GM10248 (cell line): ENCODE results near the gene TMEM217.

ENCODE experiments used
- CTCF ChIA-PET: fragments of 300-600 bp; sonication (Branson Sonifier 250); formaldehyde crosslinking; extraction: SDS; loops from one replicate; lab custom pipeline; 2021; ENCODE audit warnings: antibody characterized with exemption; lab: Yijun Ruan, JAX
- POLR2A ChIA-PET: fragments of 350-650 bp; sonication (Branson Sonifier 250); formaldehyde crosslinking; extraction: SDS; loops from one replicate; lab custom pipeline; 2020; ENCODE audit warnings: antibody characterized with exemption; lab: Yijun Ruan, JAX
- DNase-seq: peaks from one replicate; pipeline ENCODE4 v3.0.0; 2012; ENCODE audit errors: extremely low spot score
- TF ChIP-seq, protein P1 (sequence below): IDR thresholded peaks from 2 replicates; pipeline ENCODE4 v1.5.1; 2012; ENCODE audit warnings: mild to moderate bottlenecking, low read depth; ENCODE audit errors: extremely low read depth, missing control alignments, control extremely low read depth

TMEM217 gene

DNA sequence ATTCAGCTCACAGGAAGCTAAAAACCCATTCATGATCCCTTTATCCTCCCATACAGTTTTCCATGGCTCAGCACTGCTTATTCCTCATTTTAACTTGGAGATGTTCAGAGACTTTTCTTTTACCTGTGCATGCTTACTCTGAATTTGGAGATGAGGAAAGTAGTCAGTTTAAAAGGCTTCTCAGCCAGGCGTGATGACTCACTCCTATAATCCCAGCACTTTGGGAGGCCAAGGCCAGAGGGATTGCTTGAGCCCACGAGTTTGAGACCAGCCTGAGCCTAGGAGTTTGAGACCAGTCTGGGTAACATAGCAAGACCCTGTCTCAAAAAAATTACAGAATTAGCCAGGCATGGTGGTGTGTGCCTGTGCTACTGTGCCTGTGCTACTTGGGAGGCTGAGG lies 30.3 kb upstream of the TMEM217 start:
- ChIA-PET CTCF (interaction anchor here (0.8 to 1.0 kb wide), 3 partner anchors 22 to 276 kb away, joined by 3 to 4 read pairs (median 3); no protein-coding TSS in a partner anchor), POLR2A (interaction anchor here (0.7 kb wide), 1 partner anchor 19 kb away, joined by 4 read pairs; no protein-coding TSS in a partner anchor)
- no peak for DNase-seq
- TF ChIP-seq, protein P1, sequence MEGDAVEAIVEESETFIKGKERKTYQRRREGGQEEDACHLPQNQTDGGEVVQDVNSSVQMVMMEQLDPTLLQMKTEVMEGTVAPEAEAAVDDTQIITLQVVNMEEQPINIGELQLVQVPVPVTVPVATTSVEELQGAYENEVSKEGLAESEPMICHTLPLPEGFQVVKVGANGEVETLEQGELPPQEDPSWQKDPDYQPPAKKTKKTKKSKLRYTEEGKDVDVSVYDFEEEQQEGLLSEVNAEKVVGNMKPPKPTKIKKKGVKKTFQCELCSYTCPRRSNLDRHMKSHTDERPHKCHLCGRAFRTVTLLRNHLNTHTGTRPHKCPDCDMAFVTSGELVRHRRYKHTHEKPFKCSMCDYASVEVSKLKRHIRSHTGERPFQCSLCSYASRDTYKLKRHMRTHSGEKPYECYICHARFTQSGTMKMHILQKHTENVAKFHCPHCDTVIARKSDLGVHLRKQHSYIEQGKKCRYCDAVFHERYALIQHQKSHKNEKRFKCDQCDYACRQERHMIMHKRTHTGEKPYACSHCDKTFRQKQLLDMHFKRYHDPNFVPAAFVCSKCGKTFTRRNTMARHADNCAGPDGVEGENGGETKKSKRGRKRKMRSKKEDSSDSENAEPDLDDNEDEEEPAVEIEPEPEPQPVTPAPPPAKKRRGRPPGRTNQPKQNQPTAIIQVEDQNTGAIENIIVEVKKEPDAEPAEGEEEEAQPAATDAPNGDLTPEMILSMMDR, result no peak

DNA sequence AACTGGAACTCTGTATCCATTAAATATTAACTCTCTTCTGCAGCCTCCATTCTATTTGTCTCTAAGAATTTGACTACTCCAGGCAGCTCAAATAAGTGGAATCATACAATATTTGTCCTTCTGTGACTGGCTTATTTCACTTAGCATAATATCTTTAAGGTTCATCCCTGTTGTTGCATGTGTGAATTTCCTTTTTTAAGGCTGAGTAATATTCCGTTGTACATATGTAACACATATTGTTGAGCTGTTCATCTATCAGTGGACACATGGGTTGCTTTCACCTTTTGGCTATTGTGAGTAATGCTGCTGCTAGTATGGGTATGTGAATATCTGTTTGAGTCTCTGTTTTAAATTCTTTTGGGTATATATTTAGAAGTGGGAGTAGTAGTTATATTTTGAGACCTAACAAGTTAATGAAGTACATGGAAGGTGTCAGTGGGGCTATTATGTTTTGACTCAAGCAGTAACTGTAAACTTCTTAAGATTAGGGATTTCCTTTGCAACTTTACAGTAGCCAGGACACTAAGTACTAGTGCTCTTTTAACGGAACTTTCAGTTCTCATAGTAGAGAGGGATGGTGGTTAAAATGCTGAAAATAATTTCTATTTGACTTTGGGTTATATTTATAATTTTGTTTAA lies 29.7 kb upstream of the TMEM217 start:
- POLR2A ChIA-PET, result no interaction called here
- no peak for DNase-seq
- CTCF ChIA-PET, result interaction anchor here (1.0 kb wide), 3 partner anchors 22 to 277 kb away, joined by 3 to 4 read pairs (median 3); no protein-coding TSS in a partner anchor
- TF ChIP-seq, protein P1, result no peak

DNA sequence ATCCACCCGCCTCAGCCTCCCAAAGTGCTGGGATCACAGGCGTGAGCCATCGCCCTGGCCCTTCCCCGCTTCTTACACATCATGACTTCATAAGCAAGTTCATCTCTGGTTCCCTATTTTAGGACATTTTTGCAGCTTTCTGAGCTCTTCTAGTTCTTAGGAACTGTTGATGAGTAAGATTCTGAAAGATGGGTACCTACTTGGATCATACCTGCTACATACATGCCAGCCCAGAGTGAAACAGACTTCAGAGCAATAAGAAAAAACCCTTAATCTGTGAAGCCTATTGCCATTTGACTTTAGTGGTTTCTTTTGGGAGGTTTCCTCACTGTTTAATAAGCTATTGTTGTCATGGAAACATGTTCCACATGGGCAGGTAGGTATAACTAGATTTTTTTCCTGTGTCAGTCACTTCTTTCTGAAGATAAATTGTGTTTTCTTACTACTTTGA lies 27.9 kb upstream of the TMEM217 start:
- DNase-seq, result peak; percentile 42
- ChIA-PET POLR2A (interaction anchor here (0.6 to 0.7 kb wide), 2 partner anchors 346 to 413 kb away, joined by 3 read pairs; no protein-coding TSS in a partner anchor), CTCF (interaction anchor here (2.0 to 2.8 kb wide), 2 partner anchors 29 to 40 kb away, joined by 8 to 9 read pairs; no protein-coding TSS in a partner anchor)
- TF ChIP-seq, protein P1, result no peak

DNA sequence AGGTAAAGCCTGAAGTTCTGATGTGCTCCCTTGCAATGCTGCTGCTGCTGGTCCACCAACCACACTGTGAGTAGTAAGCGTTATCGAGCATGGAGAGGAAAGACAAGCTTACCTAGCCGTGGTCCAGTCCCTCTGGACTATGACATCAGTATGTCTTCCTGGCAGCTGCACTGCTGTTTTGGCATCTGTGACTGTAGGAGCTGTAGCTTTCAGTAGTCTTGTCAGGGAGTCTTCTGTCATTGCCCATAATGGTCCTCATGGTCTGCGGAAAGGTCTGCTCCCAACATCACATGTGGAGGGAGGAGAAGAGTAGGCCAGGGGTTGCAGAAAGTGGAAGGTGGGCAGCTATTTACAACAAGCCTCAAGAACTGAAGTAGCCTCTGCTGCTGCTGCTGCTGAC lies 26.8 kb upstream of the TMEM217 start:
- TF ChIP-seq, protein P1, result no peak
- ChIA-PET POLR2A (interaction anchor here (0.6 kb wide), 1 partner anchor 29 kb away, joined by 4 read pairs; no protein-coding TSS in a partner anchor), CTCF (interaction anchor here (0.9 to 2.8 kb wide), 3 partner anchors 10 to 41 kb away, joined by 4 to 9 read pairs (median 8); no protein-coding TSS in a partner anchor)
- DNase-seq, result no peak

DNA sequence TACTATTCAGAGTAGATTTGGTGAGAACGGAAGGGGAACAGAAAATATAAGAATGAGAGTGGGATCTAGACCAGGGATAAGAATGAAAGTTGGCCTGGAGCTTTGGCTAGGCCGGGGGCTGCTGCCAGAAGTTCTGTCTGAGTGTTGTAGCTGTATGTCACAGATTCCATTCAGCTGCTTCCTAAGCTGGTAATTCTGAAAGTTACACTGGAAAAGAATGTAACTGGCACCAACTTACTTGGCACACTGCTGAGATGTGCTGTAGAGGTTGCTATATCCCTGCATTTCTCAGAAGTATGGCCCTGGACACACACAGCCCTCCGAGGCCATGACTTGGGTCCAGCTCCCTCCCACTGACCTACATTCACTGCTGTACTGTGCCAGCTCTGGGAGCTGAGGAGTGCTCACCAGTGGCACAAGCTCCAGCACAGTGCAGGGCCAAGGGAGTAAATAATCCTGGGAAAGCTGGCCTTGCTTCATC lies 25.8 kb upstream of the TMEM217 start:
- ChIA-PET CTCF (interaction anchor here (1.0 to 2.8 kb wide), 5 partner anchors 13 to 266 kb away, joined by 3 to 9 read pairs (median 4); no protein-coding TSS in a partner anchor), POLR2A (interaction anchor here (0.6 kb wide), 1 partner anchor 8 kb away, joined by 3 read pairs; no protein-coding TSS in a partner anchor)
- TF ChIP-seq, protein P1, result no peak
- DNase-seq, result no peak

DNA sequence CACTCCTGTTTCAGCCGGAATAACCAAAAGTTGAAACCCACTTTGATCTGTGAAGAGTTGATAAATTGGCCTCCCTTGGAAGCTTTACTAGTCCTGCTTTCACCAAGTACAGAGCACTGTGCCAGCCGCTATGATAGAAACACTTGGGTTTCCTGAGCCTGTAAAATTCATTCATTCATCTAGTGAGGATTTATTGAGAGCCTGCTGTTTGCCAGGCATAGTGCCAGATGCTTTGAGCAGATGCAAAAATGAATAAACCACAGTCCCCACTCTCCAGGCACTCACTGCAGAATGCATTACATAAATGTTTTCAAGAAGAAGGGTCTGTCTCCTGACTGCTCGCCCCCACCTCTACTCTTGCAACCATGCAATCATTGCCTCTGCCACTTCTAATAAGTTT lies 25.3 kb upstream of the TMEM217 start:
- ChIA-PET POLR2A (interaction anchor here (0.6 kb wide), 1 partner anchor 8 kb away, joined by 3 read pairs; no protein-coding TSS in a partner anchor), CTCF (interaction anchor here (1.0 to 2.8 kb wide), 5 partner anchors 14 to 265 kb away, joined by 3 to 9 read pairs (median 4); no protein-coding TSS in a partner anchor)
- no peak for DNase-seq
- TF ChIP-seq, protein P1, result no peak
